Endodermal cell (in vitro differentiated cells): ENCODE data around the gene TXNRD3. TPM values are rescaled to one million over a fixed set of nuclear protein-coding genes. Genes with fewer than 3 reads are reported as not detected.
"Not testable (repeated sequence)": the region's sequence is repeated elsewhere in the genome, so short reads cannot be mapped to it uniquely, and the experiment has no call there.

Experiments
- DNase-seq: peaks from one replicate; pipeline ENCODE4 v3.0.0-alpha.2; 2017
- H3K27ac ChIP-seq: 2 replicates; pipeline ENCODE4 v1.5.1; 2013; ENCODE audit warnings: mild to moderate bottlenecking, low read depth, low read length, moderate library complexity
- H3K27me3 ChIP-seq: 2 replicates; pipeline ENCODE4 v1.6.1; 2013; ENCODE audit warnings: mild to moderate bottlenecking, low read length, moderate library complexity; ENCODE audit not compliant: insufficient read depth, control insufficient read depth, poor library complexity, severe bottlenecking
- H3K36me3 ChIP-seq: 2 replicates; pipeline ENCODE4 v1.7.0; 2013; ENCODE audit warnings: mild to moderate bottlenecking, low read length, moderate library complexity; ENCODE audit not compliant: control insufficient read depth, insufficient read depth
- H3K4me1 ChIP-seq: one replicate; pipeline ENCODE4 v1.7.0; 2013; ENCODE audit warnings: low read length; ENCODE audit not compliant: control insufficient read depth, insufficient read depth
- H3K4me3 ChIP-seq: 2 replicates; pipeline ENCODE4 v1.5.1; 2013; ENCODE audit warnings: mild to moderate bottlenecking, low read length, moderate library complexity
- H3K9ac ChIP-seq: 2 replicates; pipeline ENCODE4 v1.6.1; 2013; ENCODE audit warnings: mild to moderate bottlenecking, low read length, moderate library complexity; ENCODE audit not compliant: poor library complexity, severe bottlenecking; ENCODE audit errors: extremely low read depth
- H3K9me3 ChIP-seq: 2 replicates; pipeline ENCODE4 v1.6.1; 2013; ENCODE audit warnings: mild to moderate bottlenecking, low read length, moderate library complexity; ENCODE audit not compliant: control insufficient read depth
- H3K27ac Mint-ChIP-seq: 2 replicates; pipeline ENCODE4 v1.8.0; 2020; ENCODE audit warnings: mixed read lengths
- H3K27me3 Mint-ChIP-seq: 2 replicates; pipeline ENCODE4 v1.8.0; 2021; ENCODE audit warnings: mild to moderate bottlenecking, mixed read lengths; ENCODE audit not compliant: insufficient read depth
- H3K36me3 Mint-ChIP-seq: 2 replicates; pipeline ENCODE4 v1.8.0; 2020; ENCODE audit warnings: low read depth, mixed read lengths
- H3K4me1 Mint-ChIP-seq: 2 replicates; pipeline ENCODE4 v1.8.0; 2020; ENCODE audit warnings: mixed read lengths
- H3K4me3 Mint-ChIP-seq: 2 replicates; pipeline ENCODE4 v1.8.0; 2020; ENCODE audit warnings: mild to moderate bottlenecking, moderate library complexity, mixed read lengths
- H3K9me3 Mint-ChIP-seq: 2 replicates; pipeline ENCODE4 v1.8.0; 2020; ENCODE audit warnings: mild to moderate bottlenecking, mixed read lengths
- CTCF ChIP-seq: fragments of 200-600 bp; sonication (generic); conservative IDR thresholded peaks from 2 replicates; pipeline ENCODE4 v1.5.0; 2021; ENCODE audit warnings: antibody characterized with exemption, mild to moderate bottlenecking
- WGBS, 2 experiments: methylation state at CpG; one replicate each; pipeline versions ENCODE4 v1.1.5 to v1.1.7; 2013; ENCODE audit warnings: missing lambda C conversion rate in 2 of 2, mixed read lengths in 1 of 2; ENCODE audit not compliant: insufficient coverage in 1 of 2, insufficient read length in 1 of 2; 5-methylcytosine and 5-hydroxymethylcytosine counted together
- total RNA-seq, 2 donors: library from RNA; stranded (reverse); fragmentation: NEBNext Ultra II Directional in 1 of 2; extraction: Animal tissue kit (Norgen Biotek cat#: 25700) in 1 of 2; gene quantifications; 2 replicates in 1 of 2; 3 replicates in 1 of 2; pipeline ENCODE4 v1.2.1, GENCODE V29; 2021

The TXNRD3 gene
- total RNA-seq, 2 donors from 2014 or later = 13.1 to 18.1 TPM

DNA sequence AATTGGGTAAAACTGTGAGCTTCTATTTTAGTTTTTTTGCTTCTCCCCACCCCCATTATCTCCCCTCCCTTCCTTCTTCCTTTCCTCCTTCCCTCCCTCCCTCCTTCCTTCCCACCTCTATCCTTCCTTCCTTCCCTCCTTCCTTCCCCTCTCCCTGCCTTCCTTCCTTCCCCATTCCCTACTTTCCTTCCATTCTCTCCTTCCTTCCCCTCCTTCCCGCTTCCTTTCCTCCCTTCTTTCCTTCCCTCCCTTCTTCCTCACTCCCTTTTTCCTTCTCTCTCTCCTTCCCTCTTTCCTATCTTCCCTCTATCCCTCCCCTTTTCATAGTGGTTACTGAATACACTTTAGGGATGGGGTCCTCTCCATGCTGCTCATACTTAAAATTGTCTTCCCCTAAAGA lies 55.8 kb downstream of the TXNRD3 start:
- Histone ChIP-seq H3K9me3 (peaks cover 7% of the 10 kb centered on the region), H3K27ac (no peak overlapping the region), H3K27me3 (no peaks in the 10 kb centered on the region), H3K36me3 (no peaks in the 10 kb centered on the region), H3K4me1 (no peaks in the 10 kb centered on the region), H3K4me3 (no peak overlapping the region), H3K9ac (no peak overlapping the region)
- Mint-ChIP-seq H3K36me3 (peaks cover 5% of the 10 kb centered on the region), H3K27ac (no peak overlapping the region), H3K9me3 (peaks cover 6% of the 10 kb centered on the region), H3K27me3 (no peaks in the 10 kb centered on the region), H3K4me1 (no peaks in the 10 kb centered on the region), H3K4me3 (no peak overlapping the region)
- no peak for TF ChIP-seq CTCF
- 87 to 100% methylated on average over 1 of the region's 1 CpG for WGBS, 2 experiments
- no peak for DNase-seq

DNA sequence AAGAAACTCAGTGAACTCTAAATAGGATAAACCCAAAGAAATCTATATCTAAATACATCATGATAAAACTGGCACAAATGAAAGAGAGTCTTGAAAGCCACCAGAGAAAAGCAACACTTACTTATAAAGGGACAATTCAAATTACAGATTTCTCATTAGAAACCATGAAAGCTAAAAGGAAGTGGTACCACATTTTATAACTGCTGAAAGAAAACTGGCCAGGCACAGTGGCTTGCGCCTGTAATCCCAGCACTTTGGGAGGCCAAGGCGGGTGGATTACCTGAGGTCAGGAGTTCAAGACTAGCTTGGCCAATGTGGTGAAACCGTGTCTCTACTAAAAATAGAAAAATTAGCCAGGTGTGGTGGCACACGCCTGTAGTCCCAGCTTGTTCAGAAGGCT lies 59.4 kb downstream of the TXNRD3 start:
- H3K9ac ChIP-seq, H3K36me3 Mint-ChIP-seq, H3K27ac ChIP-seq, DNase-seq, H3K27ac Mint-ChIP-seq, H3K4me3 ChIP-seq, H3K36me3 ChIP-seq, H3K27me3 ChIP-seq, H3K4me1 Mint-ChIP-seq, H3K27me3 Mint-ChIP-seq, H3K4me3 Mint-ChIP-seq, H3K4me1 ChIP-seq: not testable (repeated sequence)
- peaks cover 12% of the 10 kb centered on the region for H3K9me3 ChIP-seq
- H3K9me3 Mint-ChIP-seq = peaks cover 23% of the 10 kb centered on the region
- 92 to 95% methylated on average over 4 of the region's 4 CpGs for WGBS, 2 experiments

- H3K4me3 Mint-ChIP-seq, H3K4me1 Mint-ChIP-seq, H3K27me3 Mint-ChIP-seq, H3K36me3 ChIP-seq, H3K9ac ChIP-seq, DNase-seq, H3K4me3 ChIP-seq, H3K27ac ChIP-seq, H3K27me3 ChIP-seq, H3K27ac Mint-ChIP-seq, H3K36me3 Mint-ChIP-seq, H3K4me1 ChIP-seq: not testable (repeated sequence)
- H3K9me3 ChIP-seq = peaks cover 12% of the 10 kb centered on the region
- whole genome bisulfite sequencing, 2 experiments = 75 to 79% methylated on average over 5 of the region's 5 CpGs
- H3K9me3 Mint-ChIP-seq = peaks cover 46% of the 10 kb centered on the region
Observed at GRCh38 chr3:126591515-126591914, 63.4 kb downstream of the TXNRD3 start.

- no peaks in the 10 kb centered on the region for H3K9me3 ChIP-seq
Observed at GRCh38 chr3:126582311-126582710, 72.6 kb downstream of the TXNRD3 start.

More at GRCh38 chr3:126582311-126582710, 72.6 kb downstream of the TXNRD3 start:
- WGBS, 2 experiments = 85% methylated on average over 4 of the region's 4 CpGs
- no peak overlapping the region for H3K27ac Mint-ChIP-seq
- no peaks in the 10 kb centered on the region for H3K27me3 ChIP-seq
- no peak for TF ChIP-seq CTCF
- peaks cover 16% of the 10 kb centered on the region for H3K4me1 Mint-ChIP-seq
- H3K36me3 Mint-ChIP-seq = no peaks in the 10 kb centered on the region
- no peak overlapping the region for H3K4me3 ChIP-seq
- peaks cover 11% of the 10 kb centered on the region for H3K9me3 Mint-ChIP-seq
- DNase-seq = no peak
- no peaks in the 10 kb centered on the region for H3K36me3 ChIP-seq
- no peak overlapping the region for H3K9ac ChIP-seq
- peaks cover 3% of the 10 kb centered on the region for H3K27me3 Mint-ChIP-seq
- H3K4me3 Mint-ChIP-seq = no peak overlapping the region
- H3K27ac ChIP-seq = no peak overlapping the region
- H3K4me1 ChIP-seq = no peaks in the 10 kb centered on the region
